Osteoblast (primary cell): ENCODE data around the gene DOCK10. TPM values are rescaled to one million over a fixed set of nuclear protein-coding genes. Genes with fewer than 3 reads are reported as not detected.

Source experiments
- DNase-seq: peaks from one replicate; pipeline ENCODE4 v3.0.0; 2011; ENCODE audit warnings: low spot score, mixed read lengths; ENCODE audit not compliant: insufficient read length; ENCODE audit errors: missing footprints
- H2AFZ ChIP-seq: 2 replicates; pipeline ENCODE4 v1.6.0; 2011; ENCODE audit warnings: mild to moderate bottlenecking, low read length
- H3K27ac ChIP-seq: 2 replicates; pipeline ENCODE4 v1.5.1; 2011; ENCODE audit warnings: mild to moderate bottlenecking, low read depth, low read length, moderate library complexity
- H3K27me3 ChIP-seq: 2 replicates; pipeline ENCODE4 v1.6.0; 2012; ENCODE audit warnings: mild to moderate bottlenecking, control low read depth, inconsistent platforms, low read length, moderate library complexity; ENCODE audit not compliant: insufficient read depth
- H3K36me3 ChIP-seq: 2 replicates; pipeline ENCODE4 v1.5.1; 2011; ENCODE audit warnings: mild to moderate bottlenecking, low read length, control low read depth, moderate library complexity; ENCODE audit not compliant: insufficient read depth
- H3K4me1 ChIP-seq: 2 replicates; pipeline ENCODE4 v1.5.1; 2011; ENCODE audit warnings: mild to moderate bottlenecking, low read length, control low read depth, moderate library complexity; ENCODE audit not compliant: insufficient read depth
- H3K4me2 ChIP-seq: 2 replicates; pipeline ENCODE4 v1.6.0; 2011; ENCODE audit warnings: mild to moderate bottlenecking, low read length; ENCODE audit not compliant: insufficient read depth
- H3K4me3 ChIP-seq: fragments of 200-600 bp; sonication (generic); 3 replicates; pipeline ENCODE4 v1.5.1; 2012; ENCODE audit warnings: mild to moderate bottlenecking, low read length, inconsistent platforms; ENCODE audit not compliant: insufficient read depth
- H3K79me2 ChIP-seq: 2 replicates; pipeline ENCODE4 v1.6.0; 2012; ENCODE audit warnings: mild to moderate bottlenecking, low read length, control low read depth, inconsistent platforms; ENCODE audit not compliant: insufficient read depth
- H3K9me3 ChIP-seq: 2 replicates; pipeline ENCODE4 v1.5.1; 2011; ENCODE audit warnings: low read depth, low read length, control low read depth
- H4K20me1 ChIP-seq: 2 replicates; pipeline ENCODE4 v1.6.0; 2012; ENCODE audit warnings: mild to moderate bottlenecking, low read length, control low read depth; ENCODE audit not compliant: insufficient read depth
- CTCF ChIP-seq: IDR thresholded peaks from 2 replicates; pipeline ENCODE4 v1.5.1; 2011; ENCODE audit warnings: mild to moderate bottlenecking, low read depth, low read length, moderate library complexity; ENCODE audit errors: extremely low read depth
- total RNA-seq: library from RNA; depleted of rRNA; stranded (reverse); fragments of >200 nt; gene quantifications from 2 replicates; pipeline ENCODE4 v1.2.3, GENCODE V29; 2012

The DOCK10 gene
- total RNA-seq, 1 donor, result 33.3 TPM

GRCh38 chr2:224909885-224910573 lies 132.2 kb downstream of the DOCK10 start:
- peak; percentile 79 for DNase-seq
- peaks cover 4% of the 10 kb centered on the region for H3K36me3 ChIP-seq
- H3K9me3 ChIP-seq, result no peaks in the 10 kb centered on the region
- H3K27ac ChIP-seq, result peak overlapping the region; percentile 86
- no peaks in the 10 kb centered on the region for H3K27me3 ChIP-seq
- peaks cover 65% of the 10 kb centered on the region for H3K79me2 ChIP-seq
- H4K20me1 ChIP-seq, result no peaks in the 10 kb centered on the region
- H3K4me2 ChIP-seq, result peak overlapping the region; percentile 71
- peak overlapping the region; percentile 28 for H3K4me3 ChIP-seq
- peaks cover 27% of the 10 kb centered on the region for H3K4me1 ChIP-seq
- H2AFZ ChIP-seq, result no peak overlapping the region
- no peak for TF ChIP-seq CTCF

- H3K9me3 ChIP-seq, result no peaks in the 10 kb centered on the region
- H4K20me1 ChIP-seq, result no peaks in the 10 kb centered on the region
- H2AFZ ChIP-seq, result no peak overlapping the region
- peaks cover 32% of the 10 kb centered on the region for H3K4me1 ChIP-seq
- no peaks in the 10 kb centered on the region for H3K27me3 ChIP-seq
- TF ChIP-seq CTCF, result no peak
- no peak overlapping the region for H3K4me3 ChIP-seq
- H3K36me3 ChIP-seq, result peaks cover 4% of the 10 kb centered on the region
- peaks cover 70% of the 10 kb centered on the region for H3K79me2 ChIP-seq
- H3K27ac ChIP-seq, result peak overlapping the region; percentile 86
- no peak for DNase-seq
- no peak overlapping the region for H3K4me2 ChIP-seq
These were observed 133.4 kb downstream of the DOCK10 start for GRCh38 chr2:224908818-224909217.

GRCh38 chr2:224904381-224904780 lies 137.9 kb downstream of the DOCK10 start:
- H3K27me3 ChIP-seq, result no peaks in the 10 kb centered on the region
- H2AFZ ChIP-seq, result no peak overlapping the region
- H3K27ac ChIP-seq, result peak overlapping the region; percentile 20
- DNase-seq, result peak; percentile 81
- H3K79me2 ChIP-seq, result peaks cover 82% of the 10 kb centered on the region
- no peaks in the 10 kb centered on the region for H4K20me1 ChIP-seq
- no peaks in the 10 kb centered on the region for H3K9me3 ChIP-seq
- peaks cover 4% of the 10 kb centered on the region for H3K36me3 ChIP-seq
- H3K4me2 ChIP-seq, result no peak overlapping the region
- H3K4me3 ChIP-seq, result no peak overlapping the region
- no peak for TF ChIP-seq CTCF
- H3K4me1 ChIP-seq, result peaks cover 11% of the 10 kb centered on the region

GRCh38 chr2:224903621-224904020 lies 138.6 kb downstream of the DOCK10 start:
- peaks cover 8% of the 10 kb centered on the region for H3K4me1 ChIP-seq
- no peak for TF ChIP-seq CTCF
- no peaks in the 10 kb centered on the region for H3K9me3 ChIP-seq
- peaks cover 4% of the 10 kb centered on the region for H3K36me3 ChIP-seq
- H3K79me2 ChIP-seq, result peaks cover 79% of the 10 kb centered on the region
- no peak overlapping the region for H3K4me3 ChIP-seq
- H4K20me1 ChIP-seq, result no peaks in the 10 kb centered on the region
- DNase-seq, result no peak
- H3K4me2 ChIP-seq, result no peak overlapping the region
- no peaks in the 10 kb centered on the region for H3K27me3 ChIP-seq
- no peak overlapping the region for H2AFZ ChIP-seq
- H3K27ac ChIP-seq, result peak overlapping the region; percentile 20
